SKM-1 (cell line): ENCODE measurements around the gene SUSD5.

Experiments
- DNase-seq: peaks from one replicate; lab custom pipeline; 2025; ENCODE audit not compliant: unreplicated experiment; lab: John Stamatoyannopoulos, UW

Gene SUSD5

DNA sequence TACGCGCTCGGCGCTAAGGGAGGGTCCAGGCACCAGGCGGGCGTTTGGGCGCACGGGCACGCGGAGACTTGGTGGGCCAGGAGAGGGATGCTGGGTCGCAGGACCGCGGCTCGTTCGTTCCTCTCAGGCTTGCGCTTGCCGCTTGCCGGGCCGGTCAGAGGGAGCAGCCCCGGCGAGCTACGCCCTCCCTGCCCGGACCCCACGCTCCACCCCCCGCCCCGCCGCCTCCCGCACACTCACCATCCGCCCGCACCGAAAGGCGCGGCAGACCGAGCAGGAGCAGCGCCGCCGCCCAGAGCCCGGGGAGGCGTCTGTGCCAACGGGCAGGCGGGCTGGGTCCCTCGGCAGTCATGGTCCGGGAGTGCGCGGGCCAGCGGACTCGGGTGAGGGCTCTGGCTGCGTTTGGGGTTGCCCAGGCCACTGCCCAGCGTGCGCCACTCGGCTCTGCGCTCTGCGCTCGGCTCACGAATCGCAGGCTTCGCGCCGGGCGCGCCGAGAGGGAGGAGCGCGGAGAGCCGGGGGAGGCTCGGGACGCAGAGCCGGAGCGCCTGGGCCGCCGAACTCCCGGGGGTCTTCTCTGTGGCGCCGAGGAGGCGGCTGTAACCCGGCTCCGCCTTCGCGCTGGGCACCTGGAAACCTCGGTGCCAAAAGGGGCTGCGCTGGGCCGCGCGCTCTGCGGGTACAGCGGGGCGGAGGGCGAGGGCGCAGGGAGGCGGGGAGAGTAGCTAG lies at the start of gene SUSD5:
Gene SUSD5, minus strand, starts transcription at position 365 of the 729 bp plus-strand sequence. Its CDS starts 13 bp downstream, at position 352.
- no peak for DNase-seq

DNA sequence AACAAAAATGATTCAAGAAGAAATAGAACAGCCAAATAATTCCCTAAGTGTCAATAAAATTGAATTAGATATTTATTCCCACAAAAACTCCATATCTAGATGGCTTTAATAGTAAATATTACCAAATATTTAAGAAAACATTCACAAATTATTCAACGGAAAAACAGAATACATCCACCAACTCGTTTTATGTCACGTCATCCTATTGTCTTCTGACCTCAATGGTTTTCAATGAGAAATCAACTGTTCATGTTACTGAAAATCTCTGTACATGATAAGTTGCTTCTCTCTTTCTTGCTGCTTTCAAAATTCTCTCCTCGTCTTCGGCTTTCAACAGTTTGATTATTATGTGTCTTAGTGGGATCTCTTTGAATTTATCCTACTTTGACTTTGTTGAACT lies 41.5 kb upstream of the SUSD5 start:
- no peak for DNase-seq

DNA sequence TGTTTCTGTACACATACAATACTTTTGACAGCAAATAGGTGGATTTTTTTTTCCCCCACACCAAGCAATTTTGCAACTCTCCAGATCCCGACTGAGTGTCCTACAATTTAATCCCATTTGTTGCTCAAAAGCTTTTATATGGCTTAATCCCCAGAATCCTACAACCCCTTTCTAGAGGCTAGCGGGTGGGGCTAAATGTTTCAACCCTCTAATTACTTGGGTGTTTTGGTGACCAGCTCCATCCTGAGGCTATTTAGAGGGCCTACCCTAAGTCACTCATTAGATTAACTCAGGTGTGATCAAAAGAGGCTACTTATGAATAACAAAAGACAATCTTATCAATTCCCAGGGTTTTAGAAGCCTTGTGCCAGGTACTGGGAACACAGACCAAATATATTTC lies 37.6 kb upstream of the SUSD5 start:
- no peak for DNase-seq

- no peak for DNase-seq
Measured at GRCh38 chr3:33250712-33251111, 32.1 kb upstream of the SUSD5 start.

GRCh38 chr3:33246786-33247185 lies 28.2 kb upstream of the SUSD5 start:
- no peak for DNase-seq

DNA sequence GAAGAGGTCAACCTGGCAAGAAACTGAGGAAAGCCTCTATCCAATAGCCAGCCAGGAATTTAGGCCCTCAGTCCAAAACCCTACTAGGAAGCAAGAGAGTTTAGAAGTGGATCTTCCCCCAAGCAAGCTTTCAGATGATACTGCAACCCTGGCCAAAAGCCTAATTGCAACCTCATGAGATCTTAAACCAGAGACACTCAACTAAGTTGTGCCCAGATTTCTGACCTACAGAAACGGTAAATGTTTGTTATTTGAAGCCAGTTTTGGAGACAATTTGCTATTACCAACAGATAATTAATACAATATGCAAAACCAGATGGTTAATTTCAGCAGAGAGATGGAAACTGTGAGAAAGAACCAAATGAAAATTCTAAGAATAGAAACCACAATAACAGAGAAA lies 21.7 kb upstream of the SUSD5 start:
- no peak for DNase-seq

- DNase-seq = no peak
Measured at GRCh38 chr3:33238923-33239322, 20.3 kb upstream of the SUSD5 start.

- no peak for DNase-seq
Measured at GRCh38 chr3:33237439-33237838, 18.8 kb upstream of the SUSD5 start.

GRCh38 chr3:33236005-33236404 lies 17.4 kb upstream of the SUSD5 start:
- DNase-seq = no peak

- no peak for DNase-seq
Measured at GRCh38 chr3:33233884-33234283, 15.3 kb upstream of the SUSD5 start.

DNA sequence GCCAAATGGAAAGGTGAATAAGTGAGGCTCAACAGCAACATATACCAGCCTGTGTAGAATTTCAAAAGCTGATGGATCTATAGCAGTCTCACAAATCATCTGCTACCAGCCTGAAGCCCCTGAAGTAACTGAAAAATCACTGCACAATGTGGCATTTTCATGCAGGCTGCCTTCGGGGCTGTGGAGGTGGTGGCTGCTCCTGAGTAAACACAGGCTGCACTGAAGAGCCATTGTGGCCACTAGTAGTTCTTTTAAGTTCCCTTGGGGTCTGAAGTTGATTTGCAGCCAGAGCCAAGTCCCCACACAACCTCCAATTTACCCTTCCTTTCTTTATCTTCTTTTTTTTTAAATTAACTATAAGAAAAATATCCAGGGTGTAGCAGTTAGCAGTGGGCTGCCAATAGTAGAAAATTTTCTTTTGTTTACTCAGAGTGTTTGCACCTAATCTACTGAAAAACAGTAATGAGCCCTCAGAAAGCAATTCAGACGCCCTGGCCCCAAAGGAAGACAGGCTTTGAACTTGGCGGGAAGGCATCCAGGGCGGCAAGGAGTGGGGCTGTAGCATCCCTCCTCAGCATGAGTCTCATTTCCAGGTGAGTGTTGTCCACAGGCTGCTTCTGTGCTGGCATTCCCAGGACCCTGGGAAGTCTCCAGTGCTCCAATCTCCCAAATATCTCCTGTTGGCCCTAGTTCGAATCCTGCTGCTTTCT lies 13.3 kb upstream of the SUSD5 start:
- no peak for DNase-seq

DNA sequence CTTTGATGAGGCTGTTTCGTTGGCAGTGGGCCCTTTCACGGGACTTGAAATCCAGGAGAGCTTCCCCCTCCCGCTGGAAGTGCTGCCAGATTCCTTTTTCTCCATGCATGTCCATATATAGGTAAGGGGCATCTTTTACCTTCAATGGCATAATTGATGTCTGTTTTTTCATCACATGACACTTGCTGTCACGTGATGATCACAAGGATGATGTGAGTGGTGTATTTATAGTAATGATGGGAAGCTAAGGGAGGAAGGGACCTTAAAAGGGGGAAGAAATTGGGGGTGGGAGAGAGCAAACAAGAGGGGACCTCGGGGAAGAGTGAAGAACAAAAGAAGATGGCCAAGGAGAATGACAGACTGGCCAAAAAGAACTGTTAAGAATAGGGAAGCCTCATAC lies 11.3 kb upstream of the SUSD5 start:
- DNase-seq = no peak

GRCh38 chr3:33229066-33229465 lies 10.5 kb upstream of the SUSD5 start:
- DNase-seq = no peak

DNA sequence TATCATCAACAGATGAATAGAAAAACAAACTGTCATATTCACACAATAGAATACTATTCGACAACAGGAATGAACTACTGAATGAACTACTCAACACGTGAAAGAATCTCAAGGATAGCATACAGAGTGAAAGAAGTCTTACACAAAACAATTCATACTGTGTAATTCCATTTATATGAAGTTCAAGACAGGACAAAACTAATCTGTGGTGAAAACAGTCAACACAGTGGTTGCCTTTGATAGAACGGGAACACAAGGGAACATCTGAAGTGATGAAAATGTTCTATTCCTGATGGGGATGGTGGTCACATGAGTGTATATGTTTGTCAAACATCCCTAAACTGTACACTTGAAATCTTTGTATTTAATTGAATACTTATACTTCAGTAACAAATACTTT lies 2.6 kb upstream of the SUSD5 start:
- no peak for DNase-seq

GRCh38 chr3:33219175-33219487 lies 521 bp upstream of the SUSD5 start:
- DNase-seq = no peak

GRCh38 chr3:33217866-33218445 lies 654 bp downstream of the SUSD5 start:
- no peak for DNase-seq

DNA sequence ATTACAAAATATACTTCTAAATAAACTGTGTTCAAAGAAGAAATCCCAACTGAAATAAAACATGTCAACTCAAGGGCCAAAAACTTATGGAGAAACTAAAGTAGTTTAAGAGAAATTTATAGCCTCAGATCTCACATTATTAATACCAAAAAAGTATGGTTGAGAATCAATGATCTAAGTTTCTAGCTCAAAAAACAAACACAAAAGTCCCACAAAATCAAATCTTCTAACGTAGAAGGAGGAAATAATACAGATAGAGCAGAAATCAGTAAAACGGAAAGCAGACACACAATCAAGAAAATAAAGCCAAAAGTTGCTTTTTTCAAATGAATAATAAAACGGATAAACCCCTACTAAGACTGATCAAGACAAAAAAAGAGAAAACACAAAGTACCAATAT lies 2.9 kb downstream of the SUSD5 start:
- no peak for DNase-seq

GRCh38 chr3:33212406-33212805 lies 6.2 kb downstream of the SUSD5 start:
- no peak for DNase-seq

DNA sequence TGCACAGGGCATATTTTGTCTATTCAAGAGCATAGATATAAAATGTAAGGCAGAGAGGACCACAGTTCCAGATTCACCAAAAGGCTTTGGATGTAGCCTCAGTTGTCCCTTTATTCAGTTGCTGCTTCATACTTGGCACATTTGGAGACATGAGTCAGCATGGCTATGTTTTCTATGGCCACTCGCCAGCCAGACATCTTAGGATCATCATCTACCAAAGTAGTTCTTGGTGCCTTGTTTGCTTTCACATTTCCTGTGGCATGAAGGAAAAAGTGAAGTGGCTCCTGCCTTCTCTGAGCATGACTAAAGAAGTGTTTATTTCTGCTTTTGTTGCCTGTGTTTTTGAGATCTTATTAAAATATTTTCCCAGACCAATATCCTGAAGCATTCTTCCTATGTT lies 7.2 kb downstream of the SUSD5 start:
- no peak for DNase-seq

GRCh38 chr3:33209357-33209756 lies 9.3 kb downstream of the SUSD5 start:
- DNase-seq = no peak

GRCh38 chr3:33202711-33203457 lies 15.7 kb downstream of the SUSD5 start:
- no peak for DNase-seq

DNA sequence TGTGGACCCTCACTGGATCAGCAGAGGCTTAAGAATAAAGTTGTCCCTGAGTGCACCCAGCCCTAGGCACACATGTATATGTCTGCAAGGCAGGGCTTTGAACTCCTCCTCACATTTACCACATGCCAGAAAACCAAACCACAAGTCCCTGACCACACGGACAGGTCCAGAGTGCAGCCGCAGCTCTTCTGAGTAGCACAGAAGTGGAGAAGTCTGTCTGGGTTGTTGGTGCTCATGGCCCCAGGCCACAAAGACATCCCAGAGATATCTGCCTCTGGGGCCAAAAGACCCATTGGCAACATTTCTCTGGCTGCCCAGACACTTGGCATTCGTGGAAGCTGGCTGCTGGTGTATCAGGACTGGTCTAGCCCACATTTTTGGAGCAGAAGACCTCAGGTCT lies 17.4 kb downstream of the SUSD5 start:
- DNase-seq = no peak
